ENCODE measurements around the gene CD82. TPM values are rescaled to one million over a fixed set of nuclear protein-coding genes. Genes with fewer than 3 reads are reported as not detected.

The CD82 gene
- total RNA-seq, 4 donors from 2014 or later, result 10.2 to 26.3 (median 20.8) TPM

GRCh38 chr11:44519989-44520737, 45.3 kb upstream of the CD82 start:
- Histone ChIP-seq H3K27ac (peak overlapping the region; percentile 77 to 82), H3K9me3 (no peaks in the 10 kb centered on the region), H3K36me3 (no peaks in the 10 kb centered on the region), H3K4me3 (no peak overlapping the region), H3K27me3 (no peaks in the 10 kb centered on the region), H3K4me1 (no peaks in the 10 kb centered on the region)
- intact Hi-C loops (cut with DNase I; ENCODE audit: low total_unique reads), result no loop called here
- TF ChIP-seq, protein P1, sequence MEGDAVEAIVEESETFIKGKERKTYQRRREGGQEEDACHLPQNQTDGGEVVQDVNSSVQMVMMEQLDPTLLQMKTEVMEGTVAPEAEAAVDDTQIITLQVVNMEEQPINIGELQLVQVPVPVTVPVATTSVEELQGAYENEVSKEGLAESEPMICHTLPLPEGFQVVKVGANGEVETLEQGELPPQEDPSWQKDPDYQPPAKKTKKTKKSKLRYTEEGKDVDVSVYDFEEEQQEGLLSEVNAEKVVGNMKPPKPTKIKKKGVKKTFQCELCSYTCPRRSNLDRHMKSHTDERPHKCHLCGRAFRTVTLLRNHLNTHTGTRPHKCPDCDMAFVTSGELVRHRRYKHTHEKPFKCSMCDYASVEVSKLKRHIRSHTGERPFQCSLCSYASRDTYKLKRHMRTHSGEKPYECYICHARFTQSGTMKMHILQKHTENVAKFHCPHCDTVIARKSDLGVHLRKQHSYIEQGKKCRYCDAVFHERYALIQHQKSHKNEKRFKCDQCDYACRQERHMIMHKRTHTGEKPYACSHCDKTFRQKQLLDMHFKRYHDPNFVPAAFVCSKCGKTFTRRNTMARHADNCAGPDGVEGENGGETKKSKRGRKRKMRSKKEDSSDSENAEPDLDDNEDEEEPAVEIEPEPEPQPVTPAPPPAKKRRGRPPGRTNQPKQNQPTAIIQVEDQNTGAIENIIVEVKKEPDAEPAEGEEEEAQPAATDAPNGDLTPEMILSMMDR (IDR thresholded peaks at IDR 0.05), result no peak
- TF ChIP-seq POLR2A (IDR thresholded peaks at IDR 0.05), result peak in 1 of 2 donors; percentile 19
- DNase-seq, result peak; percentile 90 to 92

- Histone ChIP-seq H3K27ac (peak overlapping the region; percentile 77 to 82), H3K4me3 (no peak overlapping the region), H3K9me3 (no peaks in the 10 kb centered on the region), H3K36me3 (no peaks in the 10 kb centered on the region), H3K27me3 (no peaks in the 10 kb centered on the region), H3K4me1 (no peaks in the 10 kb centered on the region)
- intact Hi-C loops (cut with DNase I; ENCODE audit: low total_unique reads), result no loop called here
- no peak for DNase-seq
- TF ChIP-seq POLR2A (IDR thresholded peaks at IDR 0.05), result no peak
- TF ChIP-seq, protein P1 (IDR thresholded peaks at IDR 0.05), result no peak
Observed at GRCh38 chr11:44521148-44521547, 44.3 kb upstream of the CD82 start.

GRCh38 chr11:44522294-44522693, 43.2 kb upstream of the CD82 start:
- H3K4me3 ChIP-seq, result no peak overlapping the region
- no peaks in the 10 kb centered on the region for H3K9me3 ChIP-seq
- intact Hi-C loops (cut with DNase I; ENCODE audit: low total_unique reads), result no loop called here
- no peaks in the 10 kb centered on the region for H3K4me1 ChIP-seq
- TF ChIP-seq, protein P1 (IDR thresholded peaks at IDR 0.05), result no peak
- TF ChIP-seq POLR2A (IDR thresholded peaks at IDR 0.05), result no peak
- H3K27ac ChIP-seq, result no peak overlapping the region
- no peak for DNase-seq
- H3K36me3 ChIP-seq, result no peaks in the 10 kb centered on the region
- H3K27me3 ChIP-seq, result no peaks in the 10 kb centered on the region

DNA sequence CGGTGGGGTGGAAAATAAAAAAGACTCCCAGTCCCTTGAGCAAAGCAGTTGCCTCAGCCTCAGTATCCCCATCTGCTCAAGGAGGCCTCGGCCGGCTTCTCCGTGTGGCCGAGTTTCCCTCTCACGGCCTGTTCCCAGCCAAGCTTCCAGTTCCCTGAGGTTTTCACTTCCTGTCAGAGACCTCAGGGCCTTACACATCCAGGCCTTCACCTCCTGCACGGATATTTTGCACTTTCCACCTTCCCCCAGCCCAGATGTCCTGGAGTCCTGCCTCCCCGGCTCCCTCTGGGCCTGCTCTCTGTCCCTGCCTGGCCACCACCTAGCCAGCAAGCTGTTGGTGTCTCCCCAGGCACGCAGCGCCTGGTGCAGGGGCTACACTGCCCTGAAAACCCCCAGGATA, 41.1 kb upstream of the CD82 start:
- no peak overlapping the region for H3K4me3 ChIP-seq
- H3K4me1 ChIP-seq, result no peaks in the 10 kb centered on the region
- TF ChIP-seq, protein P1 (IDR thresholded peaks at IDR 0.05), result no peak
- TF ChIP-seq POLR2A (IDR thresholded peaks at IDR 0.05), result no peak
- H3K27ac ChIP-seq, result peak overlapping the region in 1 of 2 donors; percentile 1
- no peak for DNase-seq
- H3K27me3 ChIP-seq, result no peaks in the 10 kb centered on the region
- intact Hi-C loops (cut with DNase I; ENCODE audit: low total_unique reads), result no loop called here
- no peaks in the 10 kb centered on the region for H3K9me3 ChIP-seq
- no peaks in the 10 kb centered on the region for H3K36me3 ChIP-seq

DNA sequence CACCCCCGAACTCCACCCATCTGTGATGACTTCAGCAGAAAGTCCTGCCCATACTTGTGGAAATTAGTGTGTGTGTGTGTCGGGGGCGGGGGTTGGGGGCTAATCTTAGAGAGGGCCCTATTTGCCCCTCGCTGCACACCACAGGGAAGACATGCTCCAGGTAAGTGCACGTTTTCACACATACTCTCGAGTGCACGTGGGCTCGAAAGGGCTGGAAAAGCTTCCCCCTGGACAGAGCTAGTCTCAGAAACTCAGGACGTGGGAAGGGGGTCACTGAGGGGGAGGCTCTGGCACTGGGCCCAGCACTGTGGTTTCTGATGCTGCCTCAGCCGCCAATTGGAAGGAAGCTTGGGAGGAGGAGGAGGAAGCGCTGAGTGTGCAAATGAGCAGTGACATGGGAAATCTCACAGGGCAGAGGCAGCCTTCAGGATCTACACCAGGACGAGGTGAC, 40.7 kb upstream of the CD82 start:
- intact Hi-C loops (cut with DNase I; ENCODE audit: low total_unique reads), result no loop called here

More for the DNA sequence above, 40.7 kb upstream of the CD82 start:
- no peaks in the 10 kb centered on the region for H3K27me3 ChIP-seq
- TF ChIP-seq POLR2A (IDR thresholded peaks at IDR 0.05), result no peak
- TF ChIP-seq, protein P1 (IDR thresholded peaks at IDR 0.05), result no peak
- no peak for DNase-seq
- peak overlapping the region in 1 of 2 donors; percentile 1 for H3K27ac ChIP-seq
- no peak overlapping the region for H3K4me3 ChIP-seq
- H3K36me3 ChIP-seq, result no peaks in the 10 kb centered on the region
- no peaks in the 10 kb centered on the region for H3K4me1 ChIP-seq
- no peaks in the 10 kb centered on the region for H3K9me3 ChIP-seq
